DMS153 treated with DMSO at 0.1 percent for 48 hours (cell line): ENCODE data around the gene PTGIS.
"Not testable (repeated sequence)": the region's sequence is repeated elsewhere in the genome, so short reads cannot be mapped to it uniquely, and the experiment has no call there.

Source experiments
- DNase-seq: peaks from one replicate; lab custom pipeline; 2025; ENCODE audit not compliant: unreplicated experiment; lab: John Stamatoyannopoulos, UW

PTGIS gene

GRCh38 chr20:49579874-49580812 lies 12.2 kb upstream of the PTGIS start:
- DNase-seq: no peak

GRCh38 chr20:49579195-49579594 lies 11.3 kb upstream of the PTGIS start:
- no peak for DNase-seq

- no peak for DNase-seq
Measured at GRCh38 chr20:49578436-49578835, 10.5 kb upstream of the PTGIS start.

- DNase-seq: no peak
Measured at GRCh38 chr20:49575551-49576060, 7.7 kb upstream of the PTGIS start.

- DNase-seq: no peak
Measured at GRCh38 chr20:49573900-49574416, 6.0 kb upstream of the PTGIS start.

- no peak for DNase-seq
Measured at GRCh38 chr20:49572857-49573256, 4.9 kb upstream of the PTGIS start.

GRCh38 chr20:49571553-49571835 lies 3.6 kb upstream of the PTGIS start:
- no peak for DNase-seq

GRCh38 chr20:49570828-49571552 lies 3.1 kb upstream of the PTGIS start:
- DNase-seq: no peak

- no peak for DNase-seq
Measured at GRCh38 chr20:49570161-49570827, 2.4 kb upstream of the PTGIS start.

- no peak for DNase-seq
Measured at GRCh38 chr20:49569411-49570115, 1.6 kb upstream of the PTGIS start.

GRCh38 chr20:49568278-49569151 lies 578 bp upstream of the PTGIS start:
- no peak for DNase-seq

GRCh38 chr20:49566401-49567364 lies 1.3 kb downstream of the PTGIS start:
- DNase-seq: no peak

- not testable (repeated sequence) for DNase-seq
Measured at GRCh38 chr20:49564991-49565390, 2.9 kb downstream of the PTGIS start.

- DNase-seq: no peak
Measured at GRCh38 chr20:49563015-49563980, 4.6 kb downstream of the PTGIS start.

- no peak for DNase-seq
Measured at GRCh38 chr20:49562311-49563014, 5.5 kb downstream of the PTGIS start.

- no peak for DNase-seq
Measured at GRCh38 chr20:49561806-49562205, 6.1 kb downstream of the PTGIS start.

- DNase-seq: no peak
Measured at GRCh38 chr20:49561256-49561655, 6.7 kb downstream of the PTGIS start.
